Measurements from ENCODE around the gene CACNA1H. TPM values are rescaled to one million over a fixed set of nuclear protein-coding genes. Genes with fewer than 3 reads are reported as not detected.

CACNA1H gene
- total RNA-seq, 2 experiments from 2014 or later = 0.26 to 0.61 TPM

DNA sequence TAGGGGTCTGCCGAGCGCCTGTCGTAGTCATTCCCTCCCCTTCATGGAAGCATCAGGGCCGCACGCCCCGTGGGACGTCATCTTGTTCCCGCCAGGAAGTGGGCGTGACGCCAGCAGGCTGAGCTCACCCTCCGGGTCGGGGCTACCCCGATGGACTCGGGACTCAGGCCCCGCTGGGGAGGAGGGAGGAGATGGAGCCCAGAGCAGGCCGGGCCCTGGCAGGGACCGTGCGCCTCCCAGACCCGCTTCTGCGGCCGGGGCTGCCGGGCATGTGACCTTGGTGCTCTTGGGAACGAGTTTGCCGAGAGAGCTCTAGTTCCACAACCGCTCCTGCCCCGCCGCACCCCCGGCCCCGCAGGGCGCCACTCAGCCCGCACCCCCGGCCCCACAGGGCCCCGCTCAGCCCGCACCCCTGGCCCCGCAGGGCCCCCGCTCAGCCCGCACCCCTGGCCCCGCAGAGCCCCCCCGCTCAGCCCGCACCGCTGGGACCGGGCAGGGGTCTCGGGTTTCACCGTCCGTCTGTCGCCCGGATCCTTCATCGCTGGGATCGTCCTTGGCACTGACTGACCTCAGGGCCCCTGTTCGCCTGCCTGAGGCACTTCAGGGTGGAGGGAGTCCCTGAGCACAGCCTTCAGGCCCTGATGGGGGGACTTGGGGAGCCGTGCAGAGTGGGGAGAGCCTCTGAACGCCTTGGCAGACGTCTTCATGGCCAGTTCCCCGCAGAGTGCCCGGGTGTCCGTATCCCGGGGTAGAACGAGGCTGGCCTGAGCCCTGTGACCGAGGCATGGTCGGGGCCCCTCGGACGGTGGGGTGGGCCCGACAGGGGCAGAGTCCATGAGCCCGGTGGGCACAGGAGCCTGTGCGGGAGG is 5.8 kb downstream of the CACNA1H start:
- no peaks in the 10 kb centered on the region for H3K9me3 Mint-ChIP-seq
- no peak overlapping the region for H3K4me3 Mint-ChIP-seq
- H3K27me3 Mint-ChIP-seq = peaks cover 21% of the 10 kb centered on the region
- POLR2A ChIA-PET = no interaction called here
- no peak for DNase-seq
- no peak overlapping the region for H3K27ac Mint-ChIP-seq
- H3K4me1 Mint-ChIP-seq (ENCODE audit: low read depth) = no peaks in the 10 kb centered on the region
- CTCF ChIA-PET = no interaction called here
- no peaks in the 10 kb centered on the region for H3K36me3 Mint-ChIP-seq
- intact Hi-C loops (cut with micrococcal nuclease) = no loop called here

DNA sequence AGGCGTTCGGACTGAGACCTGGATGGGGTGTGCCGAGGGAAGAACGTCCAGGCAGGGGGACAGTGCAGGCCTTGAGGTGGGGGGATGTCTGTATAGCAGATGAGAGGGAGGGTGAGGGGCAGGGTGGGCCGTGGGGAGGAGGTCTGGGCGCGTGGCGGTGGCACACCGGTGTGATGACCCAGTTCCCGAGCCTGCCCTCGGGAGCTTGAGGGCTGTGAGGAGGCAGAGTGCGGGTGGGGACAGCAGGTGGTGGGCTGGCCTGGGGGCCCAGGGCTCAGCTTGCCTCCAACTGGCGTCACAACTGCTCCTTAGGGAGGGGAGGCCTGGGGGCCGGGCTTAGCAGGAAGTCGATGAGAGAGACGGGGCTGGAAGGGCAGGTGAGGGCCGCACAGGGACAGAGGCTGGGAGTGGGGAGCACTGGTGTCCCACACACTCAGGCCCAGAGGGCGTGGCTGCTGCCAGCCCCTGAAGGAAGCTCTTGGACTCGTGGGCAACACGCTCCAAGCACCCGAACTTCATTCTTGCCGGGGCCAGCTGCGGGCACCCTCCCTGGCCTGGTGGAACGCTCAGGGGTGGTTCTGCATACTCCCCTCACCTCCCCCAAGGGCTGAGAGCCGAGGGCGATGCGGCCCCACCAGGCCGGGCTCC is 6.5 kb downstream of the CACNA1H start:
- DNase-seq = no peak
- no peaks in the 10 kb centered on the region for H3K9me3 Mint-ChIP-seq
- CTCF ChIA-PET = no interaction called here

DNA sequence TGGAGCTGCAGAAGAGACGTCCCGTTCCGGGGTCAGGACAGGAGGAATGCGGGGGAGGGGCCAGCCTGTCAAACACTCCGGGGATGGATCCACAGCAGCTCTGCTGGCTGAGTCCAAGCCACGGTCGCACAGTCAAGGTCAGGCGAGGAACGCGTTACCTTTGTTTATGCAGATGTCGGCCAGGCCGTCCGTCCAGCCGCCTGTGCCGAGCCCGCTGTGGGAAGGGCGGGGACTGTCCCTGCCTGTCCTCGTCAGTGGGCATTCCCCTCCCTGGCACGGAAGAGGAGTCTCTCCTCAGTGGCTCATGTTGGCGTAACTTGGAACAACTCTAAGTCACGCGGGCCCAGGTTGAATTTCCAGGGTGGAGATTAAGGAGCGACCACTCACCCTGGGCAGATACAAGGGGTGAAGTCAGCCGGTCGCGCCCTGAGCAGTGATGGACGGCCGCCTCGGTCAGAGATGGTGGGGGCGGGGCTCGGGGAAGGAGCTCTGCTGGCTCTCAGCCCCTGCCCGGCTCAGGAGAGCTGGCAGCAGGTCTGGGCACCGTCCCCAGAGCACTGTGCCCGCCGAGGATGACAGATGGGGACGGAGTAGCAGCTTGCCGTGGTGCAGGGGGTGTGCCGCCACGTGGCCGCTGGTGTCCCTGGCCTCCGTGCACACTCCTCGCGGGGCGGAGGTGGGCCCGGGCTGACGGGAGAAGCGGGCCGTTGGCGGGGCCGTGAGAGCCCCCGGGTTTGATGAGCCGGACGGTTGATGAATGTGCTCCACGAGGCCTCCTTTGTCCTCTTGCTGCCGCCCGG is 7.3 kb downstream of the CACNA1H start:
- intact Hi-C loops (cut with micrococcal nuclease) = no loop called here
- no peak overlapping the region for H3K4me3 Mint-ChIP-seq
- ChIA-PET POLR2A (no interaction called here), CTCF (no interaction called here)
- no peaks in the 10 kb centered on the region for H3K4me1 Mint-ChIP-seq (ENCODE audit: low read depth)
- H3K27ac Mint-ChIP-seq = no peak overlapping the region
- no peaks in the 10 kb centered on the region for H3K36me3 Mint-ChIP-seq
- peaks cover 18% of the 10 kb centered on the region for H3K27me3 Mint-ChIP-seq
- H3K9me3 Mint-ChIP-seq = no peaks in the 10 kb centered on the region
- no peak for DNase-seq

More for the DNA sequence above, 6.5 kb downstream of the CACNA1H start:
- Mint-ChIP-seq H3K4me3 (no peak overlapping the region), H3K27ac (no peak overlapping the region), H3K27me3 (peaks cover 20% of the 10 kb centered on the region), H3K4me1 (ENCODE audit: low read depth) (no peaks in the 10 kb centered on the region), H3K36me3 (no peaks in the 10 kb centered on the region)
- intact Hi-C loops (cut with micrococcal nuclease) = no loop called here
- POLR2A ChIA-PET = no interaction called here

DNA sequence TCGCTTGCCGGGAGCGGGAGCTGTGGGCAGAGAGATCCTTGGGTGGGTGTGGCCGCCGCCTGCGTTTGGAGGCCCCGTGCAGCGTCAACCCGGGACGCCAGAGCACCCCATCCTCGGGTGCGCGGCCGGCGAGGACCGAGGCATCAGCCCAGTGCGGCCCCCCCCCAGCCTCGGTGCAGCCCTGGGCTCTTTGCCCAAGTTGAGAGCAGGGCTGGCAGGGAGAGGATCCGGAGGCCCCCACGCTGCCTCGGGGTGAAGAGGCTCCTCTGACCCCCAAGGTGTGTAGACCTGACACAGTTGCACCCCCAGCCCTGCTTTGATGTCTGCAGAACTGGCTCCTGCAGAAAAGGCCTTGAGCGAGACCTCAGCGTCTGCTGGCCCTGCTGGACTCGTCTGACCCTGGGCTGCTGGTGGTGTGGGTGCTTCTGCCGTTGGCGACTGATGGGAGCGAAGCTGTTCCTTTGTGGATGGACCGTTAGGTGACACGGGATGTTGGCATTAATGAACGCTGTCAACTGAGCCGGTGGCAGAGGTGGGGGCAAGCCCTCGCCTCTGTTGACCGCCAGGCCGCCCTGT is 8.0 kb downstream of the CACNA1H start:
- H3K27me3 Mint-ChIP-seq = peaks cover 12% of the 10 kb centered on the region
- H3K27ac Mint-ChIP-seq = no peak overlapping the region
- H3K9me3 Mint-ChIP-seq = no peaks in the 10 kb centered on the region
- H3K4me3 Mint-ChIP-seq = no peak overlapping the region
- CTCF ChIA-PET = no interaction called here
- no peaks in the 10 kb centered on the region for H3K36me3 Mint-ChIP-seq
- no peaks in the 10 kb centered on the region for H3K4me1 Mint-ChIP-seq (ENCODE audit: low read depth)
- no peak for DNase-seq
- intact Hi-C loops (cut with micrococcal nuclease) = no loop called here
- POLR2A ChIA-PET = no interaction called here

DNA sequence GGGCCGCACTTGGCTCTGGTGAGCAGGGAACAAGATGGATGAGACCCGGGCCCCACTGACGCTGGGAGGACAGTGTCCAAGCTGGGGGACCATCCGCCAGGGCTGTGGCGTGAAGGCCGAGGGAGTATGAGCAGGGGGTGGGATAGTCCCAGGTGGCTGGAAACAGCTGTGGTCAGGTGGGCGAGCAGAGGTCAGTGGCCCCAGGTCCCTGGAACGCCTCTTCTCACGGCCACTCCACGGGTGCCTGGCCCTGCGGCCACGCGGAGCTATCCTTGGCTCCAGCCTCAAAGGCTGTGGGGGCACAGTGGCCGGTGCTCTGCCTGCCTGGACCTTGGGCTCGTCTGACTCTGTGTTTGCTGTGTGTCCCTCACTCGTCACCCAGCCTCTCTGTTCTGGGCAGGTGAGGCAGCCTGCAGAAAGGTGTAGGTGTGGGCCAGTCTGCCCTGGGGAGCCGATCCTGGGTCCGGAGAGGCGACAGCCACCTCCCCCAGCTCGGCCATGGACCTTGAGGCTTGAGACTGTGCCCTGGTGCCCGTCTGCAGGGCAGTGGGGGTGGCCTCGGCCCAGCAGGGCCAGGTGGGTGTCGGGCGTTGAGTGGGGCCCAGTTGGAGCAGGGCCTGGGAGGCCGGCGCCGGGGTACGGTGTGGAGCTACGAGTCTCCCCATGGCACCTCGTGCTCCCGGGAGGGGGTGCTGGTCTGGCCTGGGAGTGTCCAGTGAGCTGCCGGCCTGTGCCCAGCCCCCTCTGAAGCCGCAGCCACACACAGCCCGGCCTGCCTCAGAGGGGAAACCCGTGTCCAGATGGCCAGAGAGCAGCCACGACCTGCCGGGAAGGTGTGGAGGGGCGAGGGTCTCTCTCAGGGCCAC is 10.0 kb downstream of the CACNA1H start:
- Mint-ChIP-seq H3K27ac (no peak overlapping the region), H3K4me3 (no peak overlapping the region), H3K36me3 (no peaks in the 10 kb centered on the region), H3K27me3 (peaks cover 8% of the 10 kb centered on the region), H3K4me1 (ENCODE audit: low read depth) (no peaks in the 10 kb centered on the region), H3K9me3 (no peaks in the 10 kb centered on the region)
- DNase-seq = no peak
- ChIA-PET POLR2A (no interaction called here), CTCF (no interaction called here)
- intact Hi-C loops (cut with micrococcal nuclease) = no loop called here

DNA sequence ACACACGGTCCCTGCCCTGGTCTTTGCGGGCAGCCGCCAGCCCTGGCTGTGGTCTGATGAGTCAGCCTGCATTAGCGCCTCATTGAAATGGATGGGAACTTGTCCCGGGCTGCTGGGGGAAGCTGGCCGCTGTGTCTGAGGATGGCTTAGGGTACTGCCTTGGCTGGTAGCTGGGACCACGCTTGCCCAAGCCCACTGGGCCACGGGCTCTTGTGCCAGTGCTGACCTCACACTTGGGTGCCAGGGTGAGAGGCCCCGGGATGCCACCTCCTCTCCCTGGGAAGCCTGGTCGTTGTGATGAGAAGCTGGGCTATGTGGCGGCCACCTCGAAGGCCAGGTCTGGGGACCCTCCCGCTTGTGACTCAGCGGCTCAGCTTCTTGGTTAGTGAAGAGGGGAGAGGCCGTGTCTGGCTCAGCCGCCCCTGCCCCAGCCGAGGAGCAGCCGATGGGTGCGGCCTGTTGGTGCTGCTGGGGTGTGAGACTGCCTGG is 10.7 kb downstream of the CACNA1H start:
- H3K36me3 Mint-ChIP-seq = no peaks in the 10 kb centered on the region
- CTCF ChIA-PET = no interaction called here
- H3K9me3 Mint-ChIP-seq = no peaks in the 10 kb centered on the region
- no peak overlapping the region for H3K27ac Mint-ChIP-seq
- intact Hi-C loops (cut with micrococcal nuclease) = no loop called here
- H3K4me3 Mint-ChIP-seq = no peak overlapping the region
- POLR2A ChIA-PET = no interaction called here
- no peak for DNase-seq
- peaks cover 6% of the 10 kb centered on the region for H3K27me3 Mint-ChIP-seq
- H3K4me1 Mint-ChIP-seq (ENCODE audit: low read depth) = no peaks in the 10 kb centered on the region

DNA sequence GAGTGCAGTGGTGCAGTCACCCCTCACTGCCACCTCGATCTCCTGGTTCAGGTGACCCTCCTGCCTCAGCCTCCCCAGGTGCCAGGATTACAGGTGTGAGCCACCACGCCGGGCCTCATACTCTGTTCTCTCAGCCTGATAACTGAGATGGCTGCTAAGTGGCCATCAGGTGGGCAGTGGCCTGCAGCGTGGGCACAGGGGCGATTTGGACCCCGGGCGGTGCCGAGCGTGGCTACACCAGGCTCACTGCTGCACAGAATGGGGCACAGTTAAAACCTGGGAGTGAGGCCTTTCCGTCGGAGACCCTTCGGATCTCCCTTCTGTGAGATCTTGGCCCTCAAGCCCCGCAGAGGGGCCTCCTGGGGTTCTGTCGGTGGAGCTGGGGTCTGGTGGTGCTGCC is 11.5 kb downstream of the CACNA1H start:
- Mint-ChIP-seq H3K4me1 (ENCODE audit: low read depth) (no peaks in the 10 kb centered on the region), H3K27me3 (peaks cover 4% of the 10 kb centered on the region), H3K36me3 (no peaks in the 10 kb centered on the region), H3K9me3 (no peaks in the 10 kb centered on the region), H3K4me3 (no peak overlapping the region), H3K27ac (no peak overlapping the region)
- intact Hi-C loops (cut with micrococcal nuclease) = no loop called here
- POLR2A ChIA-PET = no interaction called here
- CTCF ChIA-PET = no interaction called here
- no peak for DNase-seq

DNA sequence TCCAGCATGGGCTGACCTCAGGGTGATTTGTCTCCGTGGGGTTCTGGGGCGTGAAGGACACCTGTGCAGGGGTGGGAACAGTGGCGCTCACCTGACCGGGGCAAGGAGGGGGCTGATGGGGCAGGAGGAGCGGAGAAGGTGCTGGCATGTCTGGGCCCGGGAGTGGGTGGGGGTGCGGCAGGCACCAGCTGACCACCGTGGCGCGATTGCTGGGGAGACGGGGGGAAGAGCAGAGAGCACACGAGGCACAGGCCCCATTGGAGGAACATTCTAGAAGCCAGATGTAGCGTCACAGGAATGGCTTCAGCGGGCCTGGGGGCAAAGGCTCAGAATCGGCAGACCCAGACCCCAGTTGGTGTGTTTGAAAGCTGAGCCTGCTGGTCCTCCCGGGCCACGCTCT is 12.1 kb downstream of the CACNA1H start:
- no peak overlapping the region for H3K27ac Mint-ChIP-seq
- H3K36me3 Mint-ChIP-seq = no peaks in the 10 kb centered on the region
- intact Hi-C loops (cut with micrococcal nuclease) = no loop called here
- no peak overlapping the region for H3K4me3 Mint-ChIP-seq
- H3K27me3 Mint-ChIP-seq = no peaks in the 10 kb centered on the region
- no peaks in the 10 kb centered on the region for H3K9me3 Mint-ChIP-seq
- ChIA-PET CTCF (no interaction called here), POLR2A (no interaction called here)
- no peaks in the 10 kb centered on the region for H3K4me1 Mint-ChIP-seq (ENCODE audit: low read depth)
- no peak for DNase-seq

DNA sequence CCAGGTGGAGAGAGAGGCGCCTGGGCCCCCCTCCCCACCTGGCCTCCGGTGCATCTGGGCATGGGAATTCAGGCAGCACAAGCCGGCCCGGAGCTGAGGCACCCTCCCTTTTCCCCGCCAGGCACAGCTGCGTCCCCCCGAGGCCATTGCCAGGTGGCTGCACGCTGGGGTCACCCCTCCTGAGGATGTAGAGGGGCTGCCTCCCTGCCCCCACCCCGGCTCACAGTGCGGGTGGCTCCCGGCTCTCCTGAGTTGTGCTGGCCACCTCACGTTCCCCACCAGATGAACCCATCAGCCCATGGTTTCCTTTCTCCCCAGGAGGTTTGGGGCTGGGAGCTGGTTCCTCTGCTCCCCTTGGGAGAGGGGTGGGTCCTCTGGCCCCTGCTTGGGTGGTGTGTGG is 12.6 kb downstream of the CACNA1H start:
- Mint-ChIP-seq H3K9me3 (no peaks in the 10 kb centered on the region), H3K27ac (no peak overlapping the region), H3K4me3 (no peak overlapping the region), H3K36me3 (no peaks in the 10 kb centered on the region), H3K27me3 (peaks cover 1% of the 10 kb centered on the region), H3K4me1 (ENCODE audit: low read depth) (no peaks in the 10 kb centered on the region)
- ChIA-PET POLR2A (no interaction called here), CTCF (no interaction called here)
- intact Hi-C loops (cut with micrococcal nuclease) = no loop called here
- DNase-seq = no peak

DNA sequence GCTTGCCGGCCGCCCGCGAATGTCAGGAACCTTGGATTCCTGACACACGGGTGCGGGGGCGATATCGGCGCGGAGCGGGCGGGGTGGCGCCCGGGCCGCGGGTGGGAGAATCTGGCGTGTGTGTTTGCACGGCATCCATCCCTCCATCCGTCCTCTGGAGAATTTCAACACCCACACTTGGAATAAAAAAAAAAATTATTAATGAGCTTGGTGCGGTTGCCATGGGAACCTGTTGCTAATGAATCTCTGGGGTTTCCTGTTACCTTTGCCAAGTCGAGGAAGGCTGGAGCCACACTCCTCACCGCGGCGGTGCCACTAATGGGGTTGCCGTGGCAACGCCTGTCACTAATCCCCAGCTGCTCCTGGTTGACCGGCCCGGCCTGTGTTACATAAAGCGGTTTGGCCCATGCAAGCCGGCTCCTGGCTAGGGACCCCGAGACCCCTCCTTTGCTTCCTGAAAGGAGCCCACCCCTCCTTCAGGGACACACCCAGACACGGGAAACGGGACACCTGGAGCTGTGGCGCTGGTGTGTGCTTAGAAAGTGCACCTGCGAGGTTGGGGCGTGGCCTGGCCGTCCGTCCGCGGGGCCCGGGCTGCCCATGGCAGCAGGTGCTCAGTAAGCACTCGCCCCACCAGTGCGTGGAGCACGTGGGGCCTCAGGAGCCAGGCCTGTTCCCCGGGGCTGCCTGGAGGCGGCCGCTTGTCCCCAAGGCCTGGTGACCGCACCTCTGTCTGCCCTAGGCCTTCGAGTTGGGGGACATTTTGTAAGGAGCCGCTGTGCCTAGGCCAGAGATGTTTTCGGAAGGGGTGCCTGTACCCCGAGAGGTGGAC is 14.6 kb downstream of the CACNA1H start:
- Mint-ChIP-seq H3K27ac (no peak overlapping the region), H3K4me3 (no peak overlapping the region), H3K9me3 (no peaks in the 10 kb centered on the region), H3K27me3 (peaks cover 2% of the 10 kb centered on the region), H3K36me3 (no peaks in the 10 kb centered on the region), H3K4me1 (ENCODE audit: low read depth) (no peaks in the 10 kb centered on the region)
- ChIA-PET POLR2A (no interaction called here), CTCF (no interaction called here)
- intact Hi-C loops (cut with micrococcal nuclease) = no loop called here
- DNase-seq = no peak

DNA sequence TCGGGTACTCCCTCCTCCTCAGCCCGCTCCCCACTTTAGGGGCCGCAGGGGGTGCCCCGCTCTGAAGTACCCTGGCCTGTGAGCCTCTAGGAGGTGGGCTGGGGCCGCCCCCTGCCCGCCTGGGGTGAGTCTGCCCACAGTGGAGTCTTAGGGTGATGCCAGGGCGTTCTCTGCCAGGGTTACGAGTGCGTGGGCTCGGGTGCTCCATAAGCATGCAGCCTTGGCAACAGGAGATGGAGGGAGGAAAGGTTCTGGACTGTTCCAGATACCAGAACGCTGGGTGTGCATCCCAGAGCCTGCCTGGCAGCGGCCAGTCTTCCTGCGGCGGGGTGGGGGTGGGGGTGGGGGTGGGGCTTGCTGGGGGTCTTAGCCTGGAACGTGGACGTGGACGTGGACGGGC is 15.9 kb downstream of the CACNA1H start:
- intact Hi-C loops (cut with micrococcal nuclease) = no loop called here
- Mint-ChIP-seq H3K27ac (no peak overlapping the region), H3K4me3 (no peak overlapping the region), H3K36me3 (no peaks in the 10 kb centered on the region), H3K27me3 (peaks cover 2% of the 10 kb centered on the region), H3K9me3 (no peaks in the 10 kb centered on the region), H3K4me1 (ENCODE audit: low read depth) (no peaks in the 10 kb centered on the region)
- POLR2A ChIA-PET = no interaction called here
- CTCF ChIA-PET = no interaction called here
- DNase-seq = no peak
